Activated CD4-positive, CD25-positive, alpha-beta regulatory T cell (primary cell): Measurements from ENCODE around the gene CMC2.

Experiments
- DNase-seq, 4 experiments: peaks; one replicate each; lab custom pipeline; 2025; lab: John Stamatoyannopoulos, UW

CMC2 gene

GRCh38 chr16:81003064-81003463 is 3.6 kb downstream of the CMC2 start:
- no peak for DNase-seq

- no peak for DNase-seq
These were observed 5.4 kb downstream of the CMC2 start for GRCh38 chr16:81001330-81001729.

DNA sequence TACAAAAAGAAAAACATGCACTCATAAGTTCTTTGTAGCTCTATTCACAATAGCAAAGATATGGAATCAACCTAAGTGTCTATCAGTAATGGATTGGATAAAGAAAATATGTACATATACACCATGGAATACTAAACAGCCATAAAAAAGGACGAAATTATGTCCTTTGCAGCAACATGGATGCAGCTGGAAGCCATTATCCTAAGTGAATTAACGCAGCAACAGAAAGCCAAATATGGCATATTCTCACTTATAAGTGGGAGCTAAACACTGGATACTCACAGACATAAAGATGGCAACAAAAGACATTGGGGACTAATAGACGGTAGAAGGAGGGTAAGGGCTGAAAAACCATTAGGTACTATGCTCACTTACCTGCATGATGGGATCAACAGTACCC is 5.8 kb downstream of the CMC2 start:
- no peak for DNase-seq

- no peak for DNase-seq
These were observed 8.6 kb downstream of the CMC2 start for GRCh38 chr16:80997964-80998620.

DNA sequence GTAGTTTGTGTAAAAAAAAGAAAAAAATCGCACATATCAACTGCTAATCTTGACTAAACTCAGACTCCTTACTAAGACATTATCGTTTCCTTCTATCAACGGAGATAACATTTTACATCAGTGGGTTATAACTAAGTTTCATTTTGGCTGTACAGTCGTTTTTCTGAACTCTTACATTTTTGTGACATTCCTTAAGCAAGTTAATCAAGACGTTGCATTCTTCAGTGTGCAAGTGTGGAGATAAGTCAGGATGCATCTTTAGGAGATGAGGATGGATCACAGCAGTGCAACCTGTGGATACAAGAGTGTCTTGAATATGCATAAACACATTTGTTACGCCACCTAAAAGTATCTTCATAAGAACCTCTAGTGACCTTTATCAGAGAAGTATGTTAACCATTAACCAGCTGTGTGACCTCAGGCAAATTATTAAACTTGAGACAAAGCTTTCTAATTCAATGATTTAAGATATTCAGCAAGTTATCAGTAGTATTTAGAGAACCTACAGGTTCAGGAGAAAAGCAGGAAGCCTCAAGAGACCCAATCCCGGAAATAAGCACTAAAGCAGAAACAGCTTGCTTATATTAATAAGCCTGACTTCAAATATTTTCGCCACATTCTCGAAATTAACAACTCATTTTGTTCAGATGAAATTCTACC is 9.4 kb downstream of the CMC2 start:
- no peak for DNase-seq

DNA sequence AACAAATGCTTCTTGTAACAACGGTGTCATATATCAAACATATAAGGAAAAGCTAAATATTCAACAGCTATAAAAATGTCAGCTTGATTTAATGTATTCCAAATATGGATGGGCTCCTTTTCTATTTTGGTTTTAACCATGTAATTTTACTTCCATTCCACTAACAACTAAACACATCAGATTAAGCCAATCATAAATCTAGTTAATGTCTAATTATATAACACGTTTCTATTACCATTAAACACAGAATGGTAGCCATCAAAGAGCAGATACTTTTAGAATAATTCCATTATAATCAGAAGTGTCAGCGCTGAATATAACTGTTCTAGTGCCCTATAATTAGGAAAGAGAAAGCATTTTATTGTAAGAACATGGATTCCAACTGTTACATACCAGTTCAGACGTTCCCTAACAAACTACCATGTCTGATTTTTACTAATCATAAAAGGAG is 10.0 kb downstream of the CMC2 start:
- DNase-seq = no peak

GRCh38 chr16:80994451-80994850 is 12.2 kb downstream of the CMC2 start:
- no peak for DNase-seq

- no peak for DNase-seq
These were observed 12.9 kb downstream of the CMC2 start for GRCh38 chr16:80993834-80994233.

DNA sequence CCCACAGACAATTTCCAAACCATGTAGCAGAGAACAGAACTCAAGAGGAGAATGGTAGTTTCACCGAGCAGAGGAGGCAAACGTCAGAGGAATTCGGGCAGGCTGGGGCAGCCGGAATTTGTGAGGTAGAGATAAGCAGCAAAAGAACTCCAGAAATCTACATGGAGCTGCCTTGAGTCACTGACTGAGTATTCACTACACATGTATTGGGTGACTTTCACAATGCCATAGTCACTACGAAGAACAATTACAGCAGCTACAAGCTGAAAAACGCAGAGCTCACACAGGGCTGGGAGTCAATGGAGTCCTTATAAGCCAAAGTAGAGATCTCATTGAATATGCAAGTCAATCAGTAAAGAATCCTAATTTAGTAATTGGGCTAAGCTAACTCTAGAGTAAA is 13.4 kb downstream of the CMC2 start:
- no peak for DNase-seq

GRCh38 chr16:80992676-80993293 is 13.9 kb downstream of the CMC2 start:
- DNase-seq = no peak

GRCh38 chr16:80991792-80992430 is 14.8 kb downstream of the CMC2 start:
- DNase-seq = no peak

- DNase-seq = no peak
These were observed 15.7 kb downstream of the CMC2 start for GRCh38 chr16:80990978-80991377.

DNA sequence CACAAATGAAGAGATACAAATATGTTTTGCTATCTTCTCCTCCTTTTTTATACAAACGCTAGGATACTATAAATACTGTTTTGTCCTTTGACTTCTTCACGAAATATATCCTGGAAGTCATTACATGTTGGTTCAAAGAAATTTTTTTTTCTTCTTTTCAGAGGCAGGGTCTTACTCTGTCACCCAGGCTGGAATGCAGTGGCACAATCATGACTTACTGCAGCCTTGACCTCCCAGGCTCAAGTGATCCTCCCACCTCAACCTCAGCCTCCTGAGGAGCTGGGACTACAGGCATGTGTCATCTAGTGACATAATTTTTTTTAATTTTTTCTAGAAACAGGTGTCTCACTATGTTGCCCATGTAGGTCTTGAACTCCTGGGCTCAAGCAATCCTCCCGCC is 16.1 kb downstream of the CMC2 start:
- no peak for DNase-seq

- no peak for DNase-seq
These were observed 16.9 kb downstream of the CMC2 start for GRCh38 chr16:80989801-80990200.

GRCh38 chr16:80988756-80989155 is 17.9 kb downstream of the CMC2 start:
- DNase-seq = no peak

DNA sequence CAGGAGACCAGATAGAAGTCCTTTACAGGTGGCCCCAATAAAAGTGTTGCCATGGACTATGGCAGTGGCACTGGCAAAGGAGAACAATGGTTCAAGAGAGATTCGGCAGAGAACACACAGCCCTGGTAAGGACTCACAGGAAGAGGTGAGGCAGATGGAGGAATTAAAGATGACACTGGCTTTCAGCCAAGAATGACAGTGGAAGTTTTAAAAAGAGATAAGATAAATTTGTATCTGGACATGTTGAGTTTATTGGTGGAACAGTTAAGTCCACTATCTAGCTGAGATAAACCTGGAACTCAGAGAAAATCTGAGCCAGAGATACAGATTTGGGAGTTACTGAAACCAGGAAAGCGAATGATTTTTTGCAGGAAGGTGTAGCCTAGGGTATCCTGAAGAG is 20.1 kb downstream of the CMC2 start:
- no peak for DNase-seq

- no peak for DNase-seq
These were observed 21.1 kb downstream of the CMC2 start for GRCh38 chr16:80985611-80986010.

GRCh38 chr16:80984124-80984892 is 22.4 kb downstream of the CMC2 start:
- no peak for DNase-seq

DNA sequence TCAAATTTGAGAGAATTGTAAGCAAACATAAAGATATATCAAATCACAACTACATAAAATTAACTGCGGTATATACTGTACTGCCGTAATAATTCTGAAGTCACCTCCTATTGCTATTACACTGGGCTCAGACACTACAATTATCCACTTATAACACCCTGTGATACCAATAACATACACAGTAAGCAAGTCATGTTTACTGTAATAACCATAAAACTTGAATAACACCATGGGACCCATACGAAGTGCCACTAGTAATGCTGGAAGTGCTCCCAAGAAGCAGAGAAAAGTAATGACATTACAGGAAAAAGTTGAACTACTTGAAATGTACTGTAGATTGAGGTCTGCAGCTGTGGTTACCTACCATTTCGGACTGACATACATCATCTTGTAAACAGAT is 24.0 kb downstream of the CMC2 start:
- DNase-seq = no peak

DNA sequence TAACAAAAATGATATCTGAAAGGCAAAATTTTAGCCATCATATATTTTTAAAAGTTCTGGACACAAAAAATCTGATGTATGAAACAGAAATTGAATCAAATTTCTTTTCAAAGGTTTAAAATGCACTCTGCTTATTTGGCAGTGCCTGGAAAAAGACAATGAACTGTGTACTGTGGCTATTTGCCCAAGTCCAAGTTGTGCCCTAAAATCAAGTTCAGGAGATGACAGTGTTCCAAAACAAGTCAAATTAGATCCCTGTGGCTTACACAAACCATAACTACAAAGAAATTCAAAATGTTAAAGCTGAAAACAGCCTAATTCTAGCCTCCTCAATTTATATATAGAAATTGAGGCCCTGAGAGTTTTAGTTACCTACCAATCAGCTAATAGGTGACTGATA is 25.6 kb downstream of the CMC2 start:
- no peak for DNase-seq

GRCh38 chr16:80976946-80977345 is 29.7 kb downstream of the CMC2 start:
- DNase-seq = no peak

GRCh38 chr16:80974649-80975376 is 31.9 kb downstream of the CMC2 start:
- no peak for DNase-seq
